ENCODE measurements around the gene GLS2.

The GLS2 gene

DNA sequence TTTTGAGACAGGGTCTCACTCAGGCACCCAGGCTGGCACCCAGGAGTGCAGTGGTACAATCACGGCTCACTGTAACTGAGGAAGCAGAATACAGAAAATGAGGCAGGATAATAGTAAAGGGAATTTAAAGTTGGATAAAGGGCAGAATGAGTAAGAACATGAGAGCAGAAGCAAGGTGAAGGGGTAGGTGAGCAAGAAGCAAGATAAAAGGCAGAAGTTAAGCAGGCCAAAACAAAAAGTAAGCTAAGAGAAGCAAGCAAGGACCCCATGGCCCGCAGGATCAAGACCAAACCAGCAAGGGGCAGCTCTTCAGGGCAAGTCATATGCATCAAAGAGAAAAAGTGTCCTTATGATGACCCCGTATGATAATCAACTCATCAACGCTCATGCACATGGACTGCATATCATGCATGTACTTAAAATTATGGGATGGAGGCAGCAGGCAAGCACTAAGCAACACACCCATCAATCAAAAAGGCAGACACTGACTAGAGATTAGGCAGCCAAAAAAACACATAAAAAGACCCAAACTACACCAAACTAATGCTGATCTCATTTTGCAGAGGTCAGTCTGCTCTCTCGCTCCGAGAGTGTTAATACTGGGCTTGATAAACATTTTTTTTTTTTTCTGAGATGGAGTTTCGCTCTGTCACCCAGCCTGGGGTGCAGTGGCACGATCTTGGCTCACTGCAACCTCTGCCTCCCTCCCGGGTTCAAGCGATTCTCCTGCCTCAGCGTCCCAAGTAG, 50.4 kb downstream of the GLS2 start:
- no peak for DNase-seq

DNA sequence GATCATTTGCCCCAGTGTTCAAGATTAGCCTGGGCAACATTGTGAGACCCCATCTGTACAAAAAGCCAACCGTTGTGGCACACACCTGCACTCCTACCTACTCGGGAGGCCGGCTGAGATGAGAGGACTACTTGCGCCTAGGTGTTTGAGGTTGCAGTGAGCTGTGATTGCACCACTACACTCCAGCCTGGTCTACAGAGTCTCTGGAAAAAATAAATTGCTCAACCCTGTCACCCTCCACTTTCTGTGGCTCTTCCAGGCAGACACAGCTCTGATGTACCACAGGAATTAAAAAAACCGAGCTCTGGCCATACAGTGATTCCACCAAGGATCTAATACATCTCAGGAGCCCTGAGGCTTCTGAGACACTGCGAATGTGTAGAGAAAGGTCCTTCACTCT, 53.1 kb downstream of the GLS2 start:
- no peak for DNase-seq

- DNase-seq = no peak
These were observed 56.1 kb downstream of the GLS2 start for GRCh38 chr12:56431850-56432249.

- DNase-seq = no peak
These were observed 56.7 kb downstream of the GLS2 start for GRCh38 chr12:56431288-56431687.

DNA sequence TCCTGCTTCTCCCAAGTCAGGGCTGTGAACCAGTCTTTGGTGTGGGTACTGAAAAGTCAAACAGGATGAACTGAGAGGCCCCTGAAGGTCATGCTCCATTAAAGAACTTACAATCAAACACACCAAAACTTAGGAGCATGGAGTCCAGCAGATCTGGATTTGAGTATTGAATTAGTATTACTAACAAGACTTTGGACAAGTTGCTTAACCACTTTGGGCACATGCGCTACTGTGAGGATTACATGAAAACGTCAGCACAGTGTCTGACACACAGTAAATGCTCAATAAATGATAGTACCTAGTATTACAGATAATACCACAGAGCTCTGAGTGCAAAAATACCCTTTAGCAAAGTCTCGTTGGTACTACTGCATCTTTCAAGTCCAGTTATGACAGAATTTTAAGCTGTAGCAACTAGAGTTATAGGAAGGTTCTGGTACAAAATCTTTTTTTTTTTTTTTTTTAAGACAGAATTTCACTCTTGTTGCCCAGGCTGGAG, 62.0 kb downstream of the GLS2 start:
- DNase-seq = no peak

GRCh38 chr12:56425193-56425592, 62.8 kb downstream of the GLS2 start:
- DNase-seq = no peak

Data from SW 1271 (cell line).